B cell (primary cell): ENCODE measurements around the gene ZNF791. TPM values are rescaled to one million over a fixed set of nuclear protein-coding genes. Genes with fewer than 3 reads are reported as not detected.
A peak's percentile ranks its signal among the peaks of the same experiment; 100 is the strongest.

Experiments used
- ATAC-seq: fragments of 200-7000 bp; cut with Tn5 transposase; one replicate; pipeline ENCODE4 v1.10.0; 2021; ENCODE audit warnings: low read depth, mild to moderate bottlenecking, moderate number of reproducible peaks, moderate library complexity
- CTCF ChIA-PET: fragments of 350-600 bp; sonication (Branson Sonifier 250); formaldehyde crosslinking; loops from one replicate; lab custom pipeline; 2021; ENCODE audit warnings: antibody characterized with exemption, inconsistent platforms; lab: Charles Lee
- POLR2A ChIA-PET: fragments of 350-600 bp; sonication (Branson Sonifier 250); formaldehyde crosslinking; loops from one replicate; lab custom pipeline; 2021; ENCODE audit warnings: antibody characterized with exemption; lab: Charles Lee
- DNase-seq: peaks from one replicate; pipeline ENCODE4 v3.0.0; 2013
- H2AFZ ChIP-seq: 2 replicates; pipeline ENCODE4 v1.6.1; 2012; ENCODE audit warnings: mild to moderate bottlenecking, low read depth, low read length; ENCODE audit not compliant: insufficient read depth, poor library complexity, severe bottlenecking
- H3K27ac ChIP-seq, 2 donors: 1 replicate in 1 of 2; 2 replicates in 1 of 2; pipeline ENCODE4 v1.5.1; 2012 to 2013; ENCODE audit warnings: low read length in 2 of 2, mild to moderate bottlenecking in 2 of 2, moderate library complexity in 1 of 2
- H3K27me3 ChIP-seq, 4 experiments: fragments of 200-600 bp in 1 of 4; sonication (generic) in 1 of 4; replicated peaks in 1 of 4; 1 replicate in 2 of 4; 2 replicates in 2 of 4; pipeline versions ENCODE4 v1.6.1 to v1.7.0; 2013 to 2016; ENCODE audit warnings: low read length in 3 of 4, mild to moderate bottlenecking in 2 of 4, mixed read lengths in 1 of 4, moderate library complexity in 1 of 4; ENCODE audit not compliant: insufficient read depth in 4 of 4, control insufficient read depth in 3 of 4; ENCODE audit errors: control extremely low read depth in 1 of 4
- H3K36me3 ChIP-seq, 2 experiments: replicated peaks in 1 of 2; 1 replicate in 1 of 2; 2 replicates in 1 of 2; pipeline versions ENCODE4 v1.6.1 to v1.7.1; 2013; ENCODE audit warnings: low read length in 1 of 2; ENCODE audit not compliant: insufficient read depth in 2 of 2, control insufficient read depth in 1 of 2; ENCODE audit errors: control extremely low read depth in 1 of 2, extremely low read depth in 1 of 2
- H3K4me1 ChIP-seq, 2 donors: fragments of 200-600 bp in 1 of 2; sonication (generic) in 1 of 2; 1 replicate in 1 of 2; 2 replicates in 1 of 2; pipeline versions ENCODE4 v1.5.1 to v1.6.1; 2013 to 2017; ENCODE audit warnings: low read length in 2 of 2; ENCODE audit not compliant: control insufficient read depth in 2 of 2, insufficient read depth in 2 of 2
- H3K4me2 ChIP-seq: replicated peaks from 2 replicates; pipeline ENCODE3; 2012; ENCODE audit warnings: mild to moderate bottlenecking, low read depth, low read length; ENCODE audit not compliant: poor library complexity, severe bottlenecking
- H3K4me3 ChIP-seq, 5 experiments: fragments of 200-600 bp in 1 of 5; sonication (generic) in 1 of 5; 1 replicate in 3 of 5; 2 replicates in 2 of 5; pipeline versions ENCODE4 v1.5.1 to v1.7.0; 2011 to 2016; ENCODE audit warnings: low read length in 4 of 5, mild to moderate bottlenecking in 4 of 5, low read depth in 2 of 5, control low read depth in 1 of 5, moderate library complexity in 1 of 5; ENCODE audit not compliant: insufficient read depth in 1 of 5; ENCODE audit errors: control extremely low read depth in 1 of 5, extremely low read depth in 1 of 5
- H3K79me2 ChIP-seq: fragments of 200-600 bp; sonication (generic); one replicate; pipeline ENCODE4 v1.6.0; 2016; ENCODE audit warnings: low read length; ENCODE audit not compliant: control insufficient read depth, insufficient read depth
- H3K9ac ChIP-seq: fragments of 200-600 bp; sonication (generic); 2 replicates; pipeline ENCODE4 v1.6.1; 2017; ENCODE audit warnings: mild to moderate bottlenecking, low read length, moderate library complexity
- H3K9me3 ChIP-seq, 3 donors: one replicate each; pipeline versions ENCODE4 v1.6.1 to v1.7.1; 2013; ENCODE audit warnings: low read length in 2 of 3; ENCODE audit not compliant: control insufficient read depth in 2 of 3, insufficient read depth in 1 of 3; ENCODE audit errors: control extremely low read depth in 1 of 3
- H4K20me1 ChIP-seq: 2 replicates; pipeline ENCODE4 v1.6.0; 2012; ENCODE audit warnings: mild to moderate bottlenecking, low read length; ENCODE audit not compliant: insufficient read depth, control insufficient read depth, poor library complexity, severe bottlenecking
- H3K27ac Mint-ChIP-seq: one replicate; pipeline ENCODE4 v1.8.0; 2021; ENCODE audit warnings: mixed read lengths
- H3K27me3 Mint-ChIP-seq: one replicate; pipeline ENCODE4 v1.8.0; 2021; ENCODE audit warnings: mixed read lengths
- H3K4me1 Mint-ChIP-seq: one replicate; pipeline ENCODE4 v1.8.0; 2021; ENCODE audit warnings: mixed read lengths
- H3K4me3 Mint-ChIP-seq: one replicate; pipeline ENCODE4 v1.8.0; 2021; ENCODE audit warnings: mixed read lengths
- H3K9me3 Mint-ChIP-seq: one replicate; pipeline ENCODE4 v1.8.0; 2022; ENCODE audit warnings: mixed read lengths; ENCODE audit not compliant: insufficient read depth
- EZH2 ChIP-seq: IDR thresholded peaks from 2 replicates; pipeline ENCODE4 v1.6.1; 2012; ENCODE audit warnings: borderline replicate concordance, low read depth, mild to moderate bottlenecking, moderate library complexity, low read length; ENCODE audit not compliant: insufficient read depth, poor library complexity, severe bottlenecking
- WGBS: methylation state at CpG from one replicate; pipeline ENCODE4 v1.1.5; 2013; ENCODE audit warnings: missing lambda C conversion rate; ENCODE audit not compliant: insufficient coverage; 5-methylcytosine and 5-hydroxymethylcytosine counted together
- intact Hi-C: fragments of 100-400 bp; cut with micrococcal nuclease; formaldehyde crosslinking; loops from one replicate; pipeline ENCODE4 v1.10.0; 2022
- polyA plus RNA-seq: library from polyadenylated mRNA; depleted of rRNA; stranded (reverse); fragments of >200 nt; gene quantifications from 2 replicates; pipeline ENCODE4 v1.2.3, GENCODE V29; 2012
- total RNA-seq, 2 donors: library from RNA; stranded (reverse); fragments of 120-200 nt in 1 of 2; gene quantifications; 1 replicate in 1 of 2; 2 replicates in 1 of 2; pipeline versions ENCODE4 v1.2.3 to v1.2.4, GENCODE V29; 2013 to 2022
- TF ChIP-seq, protein P1 (sequence below): fragments of 200-600 bp; IDR thresholded peaks from one replicate; pipeline ENCODE4 v1.8.0; 2022; ENCODE audit warnings: antibody characterized with exemption, mild to moderate bottlenecking

The ZNF791 gene
- total and polyA plus RNA-seq, 2 donors (not counting 1 experiment from before 2014, with no cell fraction given) = 17.5 to 57.9 TPM

DNA sequence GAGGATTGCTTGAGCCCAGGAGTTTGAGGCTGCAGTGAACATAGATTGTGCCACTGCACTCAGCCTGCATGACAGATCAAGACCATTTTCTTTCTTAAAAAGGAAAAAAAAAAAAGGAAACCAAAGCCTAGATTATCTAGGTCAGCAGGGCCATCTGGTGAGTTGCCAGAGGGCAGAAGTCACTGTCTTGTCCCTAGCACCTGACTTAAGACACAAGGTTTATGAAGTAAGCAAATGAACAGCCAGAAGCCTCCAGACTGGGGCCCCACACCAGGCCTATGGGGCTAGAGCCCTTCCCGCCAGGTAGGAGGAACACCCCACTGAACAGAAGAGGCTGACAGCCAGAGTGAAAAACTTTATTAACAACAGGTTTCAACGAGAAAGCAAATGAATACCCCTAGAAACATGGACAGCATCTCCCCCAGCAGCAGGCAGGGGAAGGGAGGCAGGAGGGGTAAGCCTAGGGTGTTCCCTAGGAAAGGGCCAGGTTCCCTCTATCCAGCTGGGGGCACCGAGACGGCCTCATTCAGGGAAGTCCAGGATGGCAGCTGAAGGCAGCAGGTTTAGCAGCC, 57.1 kb downstream of the ZNF791 start:
- H3K4me3 ChIP-seq = no peak overlapping the region
- no peak for DNase-seq
- peak overlapping the region; percentile 100 for H3K27ac Mint-ChIP-seq
- no peak for TF ChIP-seq EZH2
- TF ChIP-seq, protein P1, sequence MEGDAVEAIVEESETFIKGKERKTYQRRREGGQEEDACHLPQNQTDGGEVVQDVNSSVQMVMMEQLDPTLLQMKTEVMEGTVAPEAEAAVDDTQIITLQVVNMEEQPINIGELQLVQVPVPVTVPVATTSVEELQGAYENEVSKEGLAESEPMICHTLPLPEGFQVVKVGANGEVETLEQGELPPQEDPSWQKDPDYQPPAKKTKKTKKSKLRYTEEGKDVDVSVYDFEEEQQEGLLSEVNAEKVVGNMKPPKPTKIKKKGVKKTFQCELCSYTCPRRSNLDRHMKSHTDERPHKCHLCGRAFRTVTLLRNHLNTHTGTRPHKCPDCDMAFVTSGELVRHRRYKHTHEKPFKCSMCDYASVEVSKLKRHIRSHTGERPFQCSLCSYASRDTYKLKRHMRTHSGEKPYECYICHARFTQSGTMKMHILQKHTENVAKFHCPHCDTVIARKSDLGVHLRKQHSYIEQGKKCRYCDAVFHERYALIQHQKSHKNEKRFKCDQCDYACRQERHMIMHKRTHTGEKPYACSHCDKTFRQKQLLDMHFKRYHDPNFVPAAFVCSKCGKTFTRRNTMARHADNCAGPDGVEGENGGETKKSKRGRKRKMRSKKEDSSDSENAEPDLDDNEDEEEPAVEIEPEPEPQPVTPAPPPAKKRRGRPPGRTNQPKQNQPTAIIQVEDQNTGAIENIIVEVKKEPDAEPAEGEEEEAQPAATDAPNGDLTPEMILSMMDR = no peak
- peaks cover 37 to 60% of the 10 kb centered on the region in 2 donors for H3K4me1 ChIP-seq
- H3K27ac ChIP-seq = peak overlapping the region in 1 of 2 donors; percentile 14
- H3K4me2 ChIP-seq = peak overlapping the region; percentile 86
- WGBS = 88% methylated on average over 2 of the region's 4 CpGs
- no peaks in the 10 kb centered on the region for H3K9me3 Mint-ChIP-seq
- ChIA-PET POLR2A (interaction anchor here (0.5 to 3.7 kb wide), 4 partner anchors 54 to 632 kb away, joined by 3 to 16 read pairs (median 6); partner anchors contain the start of gene ZNF433), CTCF (interaction anchor here (1.0 to 5.7 kb wide), 3 partner anchors 28 to 179 kb away, joined by 4 to 82 read pairs (median 9); no protein-coding TSS in a partner anchor)
- no peak overlapping the region for H2AFZ ChIP-seq
- peak overlapping the region; percentile 98 for H3K4me3 Mint-ChIP-seq
- intact Hi-C loops = loop anchor here (5.0 kb wide), 2 partner anchors 54 to 226 kb away; partner anchors contain the start of genes TNPO2 and ZNF443
- H3K9ac ChIP-seq = no peak overlapping the region
- H3K36me3 ChIP-seq = peaks cover 0 to 32% of the 10 kb centered on the region in 2 experiments
- no peaks in the 10 kb centered on the region for H3K27me3 ChIP-seq
- peaks cover 71% of the 10 kb centered on the region for H3K4me1 Mint-ChIP-seq
- peaks cover 77% of the 10 kb centered on the region for H3K79me2 ChIP-seq
- H4K20me1 ChIP-seq = peaks cover 31% of the 10 kb centered on the region
- H3K27me3 Mint-ChIP-seq = no peaks in the 10 kb centered on the region
- no peak for ATAC-seq
- no peaks in the 10 kb centered on the region for H3K9me3 ChIP-seq

DNA sequence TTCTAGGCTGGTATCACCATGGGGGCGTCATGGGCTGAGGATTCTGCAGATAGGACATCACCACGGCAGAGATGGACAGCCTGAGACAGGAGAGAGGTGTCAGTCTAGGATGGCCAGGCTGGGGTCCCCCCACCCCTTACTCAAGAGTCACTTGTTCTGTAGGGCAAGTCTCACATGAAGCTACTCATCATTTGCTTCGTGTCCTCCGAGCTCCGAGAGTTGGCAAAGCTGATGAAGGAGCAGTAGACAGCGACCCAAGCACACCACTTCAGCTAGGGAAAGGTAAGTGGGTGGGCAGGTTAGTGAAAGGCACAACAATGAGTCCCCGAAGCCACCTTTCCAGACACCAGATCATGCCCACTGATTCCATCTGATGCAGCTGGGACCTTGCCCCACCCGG, 57.6 kb downstream of the ZNF791 start:
- ATAC-seq (no peak), DNase-seq (no peak)
- H3K27ac Mint-ChIP-seq = peak overlapping the region; percentile 100
- CTCF ChIA-PET = interaction anchor here (0.6 to 5.7 kb wide), 6 partner anchors 28 to 178 kb away, joined by 3 to 82 read pairs (median 4); partner anchors contain the start of gene JUNB
- POLR2A ChIA-PET = interaction anchor here (0.5 to 1.6 kb wide), 3 partner anchors 55 to 633 kb away, joined by 3 to 9 read pairs (median 3); partner anchors contain the start of gene ZNF433
- H3K4me1 ChIP-seq = peaks cover 37 to 60% of the 10 kb centered on the region in 2 donors
- peak overlapping the region; percentile 90 to 99 for H3K27ac ChIP-seq
- H3K4me3 ChIP-seq = peak overlapping the region in 4 of 5 experiments; percentile 92 to 99 (median 96)
- peaks cover 68% of the 10 kb centered on the region for H3K4me1 Mint-ChIP-seq
- H3K27me3 ChIP-seq = no peaks in the 10 kb centered on the region
- peaks cover 33% of the 10 kb centered on the region for H4K20me1 ChIP-seq
- H3K9me3 Mint-ChIP-seq = no peaks in the 10 kb centered on the region
- no peak for TF ChIP-seq EZH2
- TF ChIP-seq, protein P1 = no peak
- H3K79me2 ChIP-seq = peaks cover 76% of the 10 kb centered on the region
- H3K36me3 ChIP-seq = peaks cover 0 to 31% of the 10 kb centered on the region in 2 experiments
- H2AFZ ChIP-seq = peak overlapping the region; percentile 97
- intact Hi-C loops = loop anchor here (5.0 kb wide), 2 partner anchors 54 to 226 kb away; partner anchors contain the start of genes TNPO2 and ZNF443
- H3K4me2 ChIP-seq = peak overlapping the region; percentile 86
- H3K9me3 ChIP-seq = no peaks in the 10 kb centered on the region
- peak overlapping the region; percentile 98 for H3K4me3 Mint-ChIP-seq
- peak overlapping the region; percentile 97 for H3K9ac ChIP-seq
- H3K27me3 Mint-ChIP-seq = no peaks in the 10 kb centered on the region
- 79% methylated on average over 3 of the region's 8 CpGs for WGBS
